ENCODE data around the gene SLITRK3.

The SLITRK3 gene

GRCh38 chr3:165195640-165196576 is at the start of gene SLITRK3:
Gene SLITRK3 (minus strand): TSS chr3:165196384. CDS start chr3:165190830, 5,554 bp downstream.
- DNase-seq (ENCODE audit: low read depth, low spot score): no peak

- DNase-seq (ENCODE audit: low read depth, low spot score): no peak
Measured at GRCh38 chr3:165243597-165243996, 47.4 kb upstream of the SLITRK3 start.

- DNase-seq (ENCODE audit: low read depth, low spot score): no peak
Measured at GRCh38 chr3:165233501-165234195, 37.5 kb upstream of the SLITRK3 start.

- DNase-seq (ENCODE audit: low read depth, low spot score): no peak
Measured at GRCh38 chr3:165225604-165226003, 29.4 kb upstream of the SLITRK3 start.

- DNase-seq (ENCODE audit: low read depth, low spot score): no peak
Measured at GRCh38 chr3:165217739-165218138, 21.6 kb upstream of the SLITRK3 start.

- no peak for DNase-seq (ENCODE audit: low read depth, low spot score)
Measured at GRCh38 chr3:165212580-165212979, 16.4 kb upstream of the SLITRK3 start.

GRCh38 chr3:165211721-165212120 is 15.5 kb upstream of the SLITRK3 start:
- no peak for DNase-seq (ENCODE audit: low read depth, low spot score)

- no peak for DNase-seq (ENCODE audit: low read depth, low spot score)
Measured at GRCh38 chr3:165210727-165211126, 14.5 kb upstream of the SLITRK3 start.

GRCh38 chr3:165210132-165210531 is 13.9 kb upstream of the SLITRK3 start:
- DNase-seq (ENCODE audit: low read depth, low spot score): no peak

- DNase-seq (ENCODE audit: low read depth, low spot score): peak; percentile 58
Measured at GRCh38 chr3:165206454-165207266, 10.5 kb upstream of the SLITRK3 start.

- DNase-seq (ENCODE audit: low read depth, low spot score): no peak
Measured at GRCh38 chr3:165204445-165204844, 8.3 kb upstream of the SLITRK3 start.

GRCh38 chr3:165202995-165203394 is 6.8 kb upstream of the SLITRK3 start:
- no peak for DNase-seq (ENCODE audit: low read depth, low spot score)

GRCh38 chr3:165201964-165202363 is 5.8 kb upstream of the SLITRK3 start:
- DNase-seq (ENCODE audit: low read depth, low spot score): no peak

- no peak for DNase-seq (ENCODE audit: low read depth, low spot score)
Measured at GRCh38 chr3:165197481-165197800, 1.3 kb upstream of the SLITRK3 start.

- no peak for DNase-seq (ENCODE audit: low read depth, low spot score)
Measured at GRCh38 chr3:165196577-165197480, 645 bp upstream of the SLITRK3 start.

- DNase-seq (ENCODE audit: low read depth, low spot score): no peak
Measured at GRCh38 chr3:165195241-165195639, 944 bp downstream of the SLITRK3 start.

GRCh38 chr3:165194511-165195240 is 1.5 kb downstream of the SLITRK3 start:
- no peak for DNase-seq (ENCODE audit: low read depth, low spot score)

- DNase-seq (ENCODE audit: low read depth, low spot score): no peak
Measured at GRCh38 chr3:165193366-165194254, 2.6 kb downstream of the SLITRK3 start.

GRCh38 chr3:165192610-165193192 is 3.5 kb downstream of the SLITRK3 start:
- no peak for DNase-seq (ENCODE audit: low read depth, low spot score)
